CD14-positive monocyte (primary cell): ENCODE measurements around the gene WIPF2. TPM values are rescaled to one million over a fixed set of nuclear protein-coding genes. Genes with fewer than 3 reads are reported as not detected.
"Not testable (repeated sequence)": the region's sequence is repeated elsewhere in the genome, so short reads cannot be mapped to it uniquely, and the experiment has no call there.

Experiments used
- DNase-seq, 3 donors: peaks; one replicate each; pipeline ENCODE4 v3.0.0-alpha.2; 2011 to 2022
- H2AFZ ChIP-seq: 2 replicates; pipeline ENCODE4 v1.6.0; 2012; ENCODE audit warnings: mild to moderate bottlenecking, low read depth, low read length, inconsistent platforms; ENCODE audit not compliant: insufficient read depth, poor library complexity, severe bottlenecking
- H3K27ac ChIP-seq, 2 donors: 1 replicate in 1 of 2; 2 replicates in 1 of 2; pipeline ENCODE4 v1.5.1; 2012 to 2013; ENCODE audit warnings: low read length in 2 of 2, control low read depth in 1 of 2, inconsistent platforms in 1 of 2, low read depth in 1 of 2, mild to moderate bottlenecking in 1 of 2
- H3K27me3 ChIP-seq, 2 donors: one replicate each; pipeline versions ENCODE4 v1.6.0 to v1.6.1; 2011 to 2013; ENCODE audit warnings: low read length in 2 of 2; ENCODE audit not compliant: control insufficient read depth in 2 of 2, insufficient read depth in 2 of 2
- H3K36me3 ChIP-seq, 2 donors: replicated peaks in 1 of 2; 1 replicate in 1 of 2; 2 replicates in 1 of 2; pipeline versions ENCODE4 v1.5.1 to v1.6.1; 2012 to 2013; ENCODE audit warnings: low read length in 2 of 2, control low read depth in 1 of 2, inconsistent platforms in 1 of 2, mild to moderate bottlenecking in 1 of 2; ENCODE audit not compliant: insufficient read depth in 2 of 2, control insufficient read depth in 1 of 2
- H3K4me1 ChIP-seq, 2 donors: 1 replicate in 1 of 2; 2 replicates in 1 of 2; pipeline versions ENCODE4 v1.5.1 to v1.6.1; 2012 to 2013; ENCODE audit warnings: low read length in 2 of 2, control low read depth in 1 of 2, inconsistent platforms in 1 of 2, mild to moderate bottlenecking in 1 of 2, moderate library complexity in 1 of 2; ENCODE audit not compliant: insufficient read depth in 2 of 2, control insufficient read depth in 1 of 2
- H3K4me2 ChIP-seq: replicated peaks from 2 replicates; pipeline ENCODE3; 2012; ENCODE audit warnings: low read length, moderate library complexity, mild to moderate bottlenecking; ENCODE audit not compliant: poor library complexity, severe bottlenecking; ENCODE audit errors: extremely low read depth
- H3K4me3 ChIP-seq, 3 experiments: fragments of 200-600 bp in 1 of 3; sonication (generic) in 1 of 3; replicated peaks in 1 of 3; 1 replicate in 2 of 3; 2 replicates in 1 of 3; pipeline ENCODE4 v1.5.1; 2011 to 2013; ENCODE audit warnings: low read length in 3 of 3, mild to moderate bottlenecking in 3 of 3, control low read depth in 2 of 3, low read depth in 2 of 3, inconsistent platforms in 1 of 3, moderate library complexity in 1 of 3
- H3K79me2 ChIP-seq: 2 replicates; pipeline ENCODE4 v1.6.0; 2012; ENCODE audit warnings: mild to moderate bottlenecking, control low read depth, inconsistent platforms, low read length, moderate library complexity; ENCODE audit not compliant: insufficient read depth
- H3K9ac ChIP-seq: 2 replicates; pipeline ENCODE4 v1.6.0; 2017; ENCODE audit warnings: low read length, mild to moderate bottlenecking; ENCODE audit not compliant: insufficient read depth, poor library complexity, severe bottlenecking
- H3K9me3 ChIP-seq, 2 donors: replicated peaks in 1 of 2; 1 replicate in 1 of 2; 2 replicates in 1 of 2; pipeline versions ENCODE4 v1.5.1 to v1.6.1; 2012 to 2013; ENCODE audit warnings: low read length in 2 of 2, control low read depth in 1 of 2; ENCODE audit not compliant: control insufficient read depth in 1 of 2, insufficient read depth in 1 of 2
- H4K20me1 ChIP-seq: 2 replicates; pipeline ENCODE4 v1.6.0; 2012; ENCODE audit warnings: mild to moderate bottlenecking, low read length, control low read depth, moderate library complexity; ENCODE audit not compliant: insufficient read depth
- H3K27ac Mint-ChIP-seq, 7 donors: one replicate each; pipeline ENCODE4 v1.8.0; 2020; ENCODE audit warnings: mild to moderate bottlenecking in 7 of 7, mixed read lengths in 7 of 7, moderate library complexity in 6 of 7, inconsistent platforms in 2 of 7
- H3K27me3 Mint-ChIP-seq, 3 donors: one replicate each; pipeline ENCODE4 v1.8.0; 2021 to 2022; ENCODE audit warnings: low read depth in 3 of 3, mild to moderate bottlenecking in 3 of 3, mixed read lengths in 3 of 3, moderate library complexity in 3 of 3, inconsistent platforms in 1 of 3
- H3K36me3 Mint-ChIP-seq, 2 donors: one replicate each; pipeline ENCODE4 v1.8.0; 2020; ENCODE audit warnings: mixed read lengths in 2 of 2, inconsistent platforms in 1 of 2, mild to moderate bottlenecking in 1 of 2
- H3K4me1 Mint-ChIP-seq: one replicate; pipeline ENCODE4 v1.8.0; 2020; ENCODE audit warnings: mild to moderate bottlenecking, mixed read lengths
- H3K4me3 Mint-ChIP-seq, 2 donors: one replicate each; pipeline ENCODE4 v1.8.0; 2020; ENCODE audit warnings: mild to moderate bottlenecking in 2 of 2, mixed read lengths in 2 of 2, moderate library complexity in 1 of 2
- H3K9me3 Mint-ChIP-seq, 7 donors: one replicate each; pipeline ENCODE4 v1.8.0; 2020 to 2022; ENCODE audit warnings: mixed read lengths in 7 of 7, mild to moderate bottlenecking in 6 of 7, moderate library complexity in 6 of 7, inconsistent platforms in 2 of 7
- WGBS: methylation state at CpG from one replicate; pipeline ENCODE4 v1.1.5; 2013; ENCODE audit warnings: missing lambda C conversion rate; ENCODE audit not compliant: insufficient coverage; 5-methylcytosine and 5-hydroxymethylcytosine counted together
- intact Hi-C, 2 donors: fragments of 100-400 bp; cut with micrococcal nuclease; formaldehyde crosslinking; loops; one replicate each; pipeline versions ENCODE4 v1.15.0 to v1.15.1; 2023
- polyA plus RNA-seq, 3 donors: library from polyadenylated mRNA; depleted of rRNA in 1 of 3; unstranded in 2 of 3; stranded (reverse) in 1 of 3; fragments of 300-500 nt in 2 of 3; fragments of >200 nt in 1 of 3; fragmentation: Illumina TruSeq in 2 of 3; gene quantifications; 1 replicate in 2 of 3; 2 replicates in 1 of 3; pipeline ENCODE4 v1.2.3, GENCODE V29; 2012 to 2021
- TF ChIP-seq, protein P1 (sequence below): fragments of 200-600 bp; IDR thresholded peaks from one replicate; pipeline ENCODE4 v1.8.0; 2022; ENCODE audit warnings: antibody characterized with exemption, mild to moderate bottlenecking

Gene WIPF2
- polyA plus RNA-seq, 3 donors, result 5.2 to 9.7 (median 8.4) TPM

GRCh38 chr17:40230670-40231069 is 11.6 kb downstream of the WIPF2 start:
- Histone ChIP-seq H3K27me3 (no peaks in the 10 kb centered on the region), H3K9me3 (no peaks in the 10 kb centered on the region), H3K4me3 (no peak overlapping the region), H3K36me3 (peaks cover 33 to 81% of the 10 kb centered on the region in 2 donors), H3K79me2 (peaks cover 82% of the 10 kb centered on the region), H3K9ac (no peak overlapping the region), H4K20me1 (peaks cover 86% of the 10 kb centered on the region), H3K27ac (no peak overlapping the region), H3K4me1 (peaks cover 12% of the 10 kb centered on the region in 2 donors), H3K4me2 (no peak overlapping the region), H2AFZ (no peak overlapping the region)
- Mint-ChIP-seq H3K4me3 (no peak overlapping the region), H3K27ac (no peak overlapping the region), H3K9me3 (peaks cover 0 to 3% (median 0%) of the 10 kb centered on the region in 7 donors), H3K4me1 (peaks cover 11% of the 10 kb centered on the region), H3K27me3 (peaks cover 0 to 4% (median 0%) of the 10 kb centered on the region in 3 donors), H3K36me3 (peaks cover 28 to 69% of the 10 kb centered on the region in 2 donors)
- intact Hi-C loops, result loop anchor here in 1 of 2 donors (5.0 kb wide), 1 partner anchor 37 kb away; no protein-coding TSS in a partner anchor
- TF ChIP-seq, protein P1, sequence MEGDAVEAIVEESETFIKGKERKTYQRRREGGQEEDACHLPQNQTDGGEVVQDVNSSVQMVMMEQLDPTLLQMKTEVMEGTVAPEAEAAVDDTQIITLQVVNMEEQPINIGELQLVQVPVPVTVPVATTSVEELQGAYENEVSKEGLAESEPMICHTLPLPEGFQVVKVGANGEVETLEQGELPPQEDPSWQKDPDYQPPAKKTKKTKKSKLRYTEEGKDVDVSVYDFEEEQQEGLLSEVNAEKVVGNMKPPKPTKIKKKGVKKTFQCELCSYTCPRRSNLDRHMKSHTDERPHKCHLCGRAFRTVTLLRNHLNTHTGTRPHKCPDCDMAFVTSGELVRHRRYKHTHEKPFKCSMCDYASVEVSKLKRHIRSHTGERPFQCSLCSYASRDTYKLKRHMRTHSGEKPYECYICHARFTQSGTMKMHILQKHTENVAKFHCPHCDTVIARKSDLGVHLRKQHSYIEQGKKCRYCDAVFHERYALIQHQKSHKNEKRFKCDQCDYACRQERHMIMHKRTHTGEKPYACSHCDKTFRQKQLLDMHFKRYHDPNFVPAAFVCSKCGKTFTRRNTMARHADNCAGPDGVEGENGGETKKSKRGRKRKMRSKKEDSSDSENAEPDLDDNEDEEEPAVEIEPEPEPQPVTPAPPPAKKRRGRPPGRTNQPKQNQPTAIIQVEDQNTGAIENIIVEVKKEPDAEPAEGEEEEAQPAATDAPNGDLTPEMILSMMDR, result no peak
- no CpG with 5 or more reads among the region's 3 CpGs for WGBS
- no peak for DNase-seq

DNA sequence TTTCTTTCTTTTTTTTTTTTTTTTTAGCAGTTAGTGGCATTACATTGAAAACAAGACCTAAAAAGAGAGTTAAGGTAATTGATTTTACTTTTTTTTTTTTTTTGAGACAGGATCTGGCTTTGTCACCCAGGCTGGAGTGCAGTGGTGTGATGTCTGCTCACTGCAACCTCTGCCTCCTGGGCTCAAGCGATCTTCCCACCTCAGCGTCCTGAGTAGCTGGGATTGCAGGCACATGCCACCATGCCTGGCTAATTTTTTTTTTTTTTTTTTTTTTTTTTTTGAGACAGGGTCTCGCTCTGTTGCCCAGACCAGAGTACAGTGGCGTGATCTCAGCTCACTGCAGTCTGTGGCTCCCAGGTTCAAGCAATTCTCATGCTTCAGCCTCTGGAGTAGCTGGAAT is 12.8 kb downstream of the WIPF2 start:
- not testable (repeated sequence) for H3K9me3 Mint-ChIP-seq, H3K9ac ChIP-seq, DNase-seq, H3K27ac Mint-ChIP-seq, H3K4me2 ChIP-seq, H3K27me3 Mint-ChIP-seq, H3K27me3 ChIP-seq, H3K27ac ChIP-seq, H3K9me3 ChIP-seq, H3K4me3 Mint-ChIP-seq, H3K4me3 ChIP-seq, H2AFZ ChIP-seq
- Mint-ChIP-seq H3K36me3 (peaks cover 31 to 74% of the 10 kb centered on the region in 2 donors), H3K4me1 (peaks cover 11% of the 10 kb centered on the region)
- Histone ChIP-seq H3K79me2 (peaks cover 83% of the 10 kb centered on the region), H3K36me3 (peaks cover 34 to 81% of the 10 kb centered on the region in 2 donors), H4K20me1 (peaks cover 91% of the 10 kb centered on the region), H3K4me1 (peaks cover 12% of the 10 kb centered on the region in 2 donors)
- WGBS, result 100% methylated on average over 3 of the region's 4 CpGs
- intact Hi-C loops, result loop anchor here in 1 of 2 donors (5.0 kb wide), 1 partner anchor 35 kb away; no protein-coding TSS in a partner anchor
